Natural killer cell treated with Interleukin-12 subunit alpha and Interleukin-12 subunit beta and Interleukin-15 and Interleukin-18, amount 100 ng/mL, for 72 hours (primary cell): ENCODE measurements around the gene BTBD9. TPM values are rescaled to one million over a fixed set of nuclear protein-coding genes. Genes with fewer than 3 reads are reported as not detected.

ENCODE experiments used
- ATAC-seq, 2 donors: fragments of 150-1000 bp; cut with Tn5 transposase in 1 of 2; sonication (Bioruptor Pico), chemical (Tn5 transposase) in 1 of 2; 2 replicates each; pipeline ENCODE4 v1.10.0; 2021
- DNase-seq: peaks from one replicate; pipeline ENCODE4 v3.0.0; 2022; ENCODE audit warnings: low spot score
- H3K27ac Mint-ChIP-seq, 2 donors: 1 replicate in 1 of 2; 2 replicates in 1 of 2; pipeline ENCODE4 v1.8.0; 2022; ENCODE audit warnings: mixed read lengths in 2 of 2, mild to moderate bottlenecking in 1 of 2, moderate library complexity in 1 of 2
- H3K27me3 Mint-ChIP-seq, 2 donors: 1 replicate in 1 of 2; 2 replicates in 1 of 2; pipeline ENCODE4 v1.8.0; 2022; ENCODE audit warnings: mixed read lengths in 2 of 2
- H3K36me3 Mint-ChIP-seq: one replicate; pipeline ENCODE4 v1.8.0; 2022; ENCODE audit warnings: mixed read lengths
- H3K4me1 Mint-ChIP-seq, 2 donors: 1 replicate in 1 of 2; 2 replicates in 1 of 2; pipeline ENCODE4 v1.8.0; 2022; ENCODE audit warnings: low read depth in 2 of 2, mixed read lengths in 2 of 2, mild to moderate bottlenecking in 1 of 2
- H3K4me3 Mint-ChIP-seq: one replicate; pipeline ENCODE4 v1.8.0; 2022; ENCODE audit warnings: mixed read lengths
- H3K9me3 Mint-ChIP-seq: 2 replicates; pipeline ENCODE4 v1.8.0; 2022; ENCODE audit warnings: mixed read lengths
- total RNA-seq, 2 donors: library from RNA; stranded (reverse); gene quantifications; one replicate each; pipeline ENCODE4 v1.2.3, GENCODE V29; 2022

The BTBD9 gene
- total RNA-seq, 2 donors from 2014 or later = 27.7 to 34.2 TPM

DNA sequence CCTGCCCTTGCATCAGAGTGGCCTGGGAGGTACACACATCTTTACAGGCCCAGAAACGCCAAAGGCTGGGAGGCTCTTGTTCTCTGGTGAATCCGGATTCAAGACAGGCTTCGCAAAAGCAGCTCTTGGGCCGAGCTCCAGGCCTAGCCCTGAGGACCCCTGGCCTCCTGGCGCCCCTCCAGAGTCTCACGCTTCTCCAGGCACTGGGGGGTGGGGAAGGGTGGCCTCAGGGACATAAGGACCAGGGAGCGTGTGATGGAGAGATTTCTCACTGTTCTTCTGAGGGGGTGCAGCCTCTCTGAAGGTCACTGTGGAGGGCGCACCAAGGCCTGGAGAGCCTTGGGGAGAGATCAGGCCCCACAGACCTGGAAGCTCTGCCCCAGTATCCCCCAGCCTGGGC lies 471.0 kb downstream of the BTBD9 start:
- no peak overlapping the region for H3K4me3 Mint-ChIP-seq
- no peak for DNase-seq
- no peak overlapping the region for H3K27ac Mint-ChIP-seq
- H3K27me3 Mint-ChIP-seq = no peaks in the 10 kb centered on the region
- no peaks in the 10 kb centered on the region for H3K36me3 Mint-ChIP-seq
- H3K4me1 Mint-ChIP-seq = peaks cover 4 to 5% of the 10 kb centered on the region in 2 donors
- no peak for ATAC-seq
- H3K9me3 Mint-ChIP-seq = no peaks in the 10 kb centered on the region

DNA sequence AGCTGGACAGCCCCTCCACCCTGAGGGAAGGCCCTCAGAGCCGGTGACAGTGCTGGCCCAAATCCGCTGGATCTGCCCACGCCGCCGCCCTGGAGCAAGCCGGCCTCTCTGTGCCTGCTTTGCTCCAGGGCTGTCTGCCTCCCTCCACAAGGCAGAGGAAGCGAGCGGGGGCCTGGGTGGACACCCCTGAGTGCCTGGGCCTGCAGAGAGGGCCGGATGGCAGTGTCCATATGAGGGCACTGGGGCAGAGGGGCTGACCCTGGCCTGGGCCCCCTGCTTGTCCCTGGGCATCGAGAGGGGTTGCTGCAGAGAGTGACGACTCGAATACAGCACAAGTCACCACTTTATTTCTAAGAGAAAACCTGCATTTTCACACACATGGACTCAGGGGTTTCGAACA lies 471.6 kb downstream of the BTBD9 start:
- Mint-ChIP-seq H3K27me3 (no peaks in the 10 kb centered on the region), H3K27ac (no peak overlapping the region), H3K4me3 (no peak overlapping the region), H3K36me3 (no peaks in the 10 kb centered on the region), H3K4me1 (peaks cover 5 to 6% of the 10 kb centered on the region in 2 donors), H3K9me3 (no peaks in the 10 kb centered on the region)
- ATAC-seq (no peak), DNase-seq (no peak)

DNA sequence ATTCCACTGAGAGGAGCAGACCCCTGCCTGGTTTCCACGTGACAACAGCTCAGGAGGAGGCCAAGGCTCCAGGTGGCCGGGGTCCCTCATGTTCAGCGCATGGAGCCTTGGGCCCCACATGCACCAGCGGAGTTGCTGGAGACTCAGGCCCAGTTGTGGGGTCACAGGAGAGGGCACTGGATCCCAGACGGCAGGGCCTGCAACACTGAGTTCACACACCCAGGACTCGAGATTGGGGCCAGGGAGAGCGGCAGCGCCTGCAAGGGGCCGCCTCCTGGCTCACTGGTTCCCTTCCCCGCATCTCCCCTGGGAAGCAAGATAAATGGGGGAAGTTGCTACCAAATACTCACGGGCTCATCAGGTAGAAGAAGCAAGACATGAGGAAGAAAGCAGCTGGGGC lies 472.1 kb downstream of the BTBD9 start:
- Mint-ChIP-seq H3K4me3 (no peak overlapping the region), H3K36me3 (no peaks in the 10 kb centered on the region), H3K9me3 (no peaks in the 10 kb centered on the region), H3K4me1 (peaks cover 5 to 6% of the 10 kb centered on the region in 2 donors), H3K27me3 (no peaks in the 10 kb centered on the region), H3K27ac (no peak overlapping the region)
- ATAC-seq (no peak), DNase-seq (no peak)

DNA sequence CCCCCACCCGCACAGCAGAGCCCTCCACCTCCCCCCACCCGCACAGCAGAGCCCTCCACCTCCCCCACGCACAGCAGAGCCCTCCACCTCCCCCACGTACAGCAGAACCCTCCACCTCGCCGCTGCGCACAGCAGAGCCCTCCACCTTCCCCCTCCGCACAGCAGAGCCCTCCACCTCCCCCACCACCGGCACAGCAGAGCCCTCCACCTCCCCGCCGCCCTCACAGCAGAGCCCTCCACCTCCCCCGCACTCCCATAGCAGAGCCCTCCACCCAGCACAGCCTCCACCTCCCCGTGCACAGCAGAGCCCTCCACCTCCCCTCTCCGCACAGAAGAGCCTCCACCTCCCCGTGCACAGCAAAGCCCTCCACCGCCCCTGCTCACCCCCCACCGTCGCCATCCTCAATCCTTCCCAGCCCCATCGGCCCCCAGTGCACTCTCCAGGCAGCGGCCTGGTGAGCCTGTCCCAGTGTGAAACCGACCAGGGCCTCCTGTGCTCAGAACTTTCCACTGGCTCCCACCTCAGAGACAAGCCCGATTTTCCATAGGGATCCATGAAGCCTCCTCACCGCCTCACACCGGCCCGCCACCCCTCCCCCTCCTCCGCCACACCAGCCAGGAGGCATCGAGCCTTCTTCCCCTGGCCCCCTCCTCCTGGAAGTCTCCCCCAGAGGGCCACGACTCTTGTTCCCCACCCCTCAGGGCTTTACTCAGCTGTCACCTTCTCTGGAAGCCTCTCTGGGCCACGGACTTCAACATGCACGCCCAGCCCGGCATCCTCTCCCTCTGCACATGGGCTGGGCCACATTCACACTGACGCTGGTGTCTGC lies 473.1 kb downstream of the BTBD9 start:
- no peak overlapping the region for H3K27ac Mint-ChIP-seq
- ATAC-seq (no peak), DNase-seq (no peak)
- no peaks in the 10 kb centered on the region for H3K27me3 Mint-ChIP-seq
- H3K4me3 Mint-ChIP-seq = no peak overlapping the region
- H3K9me3 Mint-ChIP-seq = no peaks in the 10 kb centered on the region
- peaks cover 5 to 6% of the 10 kb centered on the region in 2 donors for H3K4me1 Mint-ChIP-seq
- H3K36me3 Mint-ChIP-seq = no peaks in the 10 kb centered on the region

DNA sequence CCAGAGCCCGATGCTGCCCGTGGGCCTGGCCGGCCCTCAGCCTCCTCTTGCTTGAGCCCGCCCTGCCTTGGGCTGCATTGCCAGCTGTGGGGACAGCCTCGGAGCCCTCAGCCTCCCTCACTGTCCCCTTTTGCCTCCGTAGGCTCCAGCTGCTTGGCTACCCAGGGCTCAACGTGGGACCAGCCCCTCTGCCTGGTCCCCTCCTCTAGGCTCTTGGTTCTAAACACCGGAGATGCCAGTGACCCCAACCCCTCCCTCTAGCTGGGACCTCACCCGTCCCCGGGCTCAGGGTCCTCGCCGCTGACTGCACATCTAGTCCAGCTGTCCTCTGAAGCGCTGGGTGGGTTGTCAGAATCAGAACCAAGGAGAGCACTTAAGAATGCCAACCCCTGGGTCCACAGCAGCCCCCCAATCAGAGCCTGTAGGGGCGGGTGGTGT lies 475.0 kb downstream of the BTBD9 start:
- Mint-ChIP-seq H3K27me3 (no peaks in the 10 kb centered on the region), H3K36me3 (no peaks in the 10 kb centered on the region), H3K27ac (no peak overlapping the region), H3K4me1 (peaks cover 5 to 13% of the 10 kb centered on the region in 2 donors), H3K4me3 (no peak overlapping the region), H3K9me3 (no peaks in the 10 kb centered on the region)
- ATAC-seq = no peak
- no peak for DNase-seq

DNA sequence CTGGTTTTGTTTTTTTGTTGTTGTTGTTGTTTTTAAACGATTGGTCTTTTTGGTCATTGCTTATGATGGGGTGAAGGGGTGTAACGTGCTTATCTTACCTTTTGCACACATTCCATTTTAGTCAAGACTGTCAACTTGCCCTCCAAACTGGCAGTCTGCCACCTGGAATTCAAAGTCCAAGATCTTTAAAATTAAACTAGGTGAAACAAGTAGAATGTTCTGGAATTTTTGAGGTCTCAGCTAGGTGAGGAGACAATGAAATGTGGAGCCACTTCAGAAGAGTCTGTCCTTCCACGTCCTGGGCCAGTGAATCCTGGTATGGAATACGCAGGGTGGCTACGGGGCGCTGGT lies 475.6 kb downstream of the BTBD9 start:
- no peaks in the 10 kb centered on the region for H3K9me3 Mint-ChIP-seq
- no peaks in the 10 kb centered on the region for H3K27me3 Mint-ChIP-seq
- DNase-seq (no peak), ATAC-seq (no peak)
- no peak overlapping the region for H3K4me3 Mint-ChIP-seq
- H3K4me1 Mint-ChIP-seq = peaks cover 5 to 16% of the 10 kb centered on the region in 2 donors
- no peak overlapping the region for H3K27ac Mint-ChIP-seq
- no peaks in the 10 kb centered on the region for H3K36me3 Mint-ChIP-seq

DNA sequence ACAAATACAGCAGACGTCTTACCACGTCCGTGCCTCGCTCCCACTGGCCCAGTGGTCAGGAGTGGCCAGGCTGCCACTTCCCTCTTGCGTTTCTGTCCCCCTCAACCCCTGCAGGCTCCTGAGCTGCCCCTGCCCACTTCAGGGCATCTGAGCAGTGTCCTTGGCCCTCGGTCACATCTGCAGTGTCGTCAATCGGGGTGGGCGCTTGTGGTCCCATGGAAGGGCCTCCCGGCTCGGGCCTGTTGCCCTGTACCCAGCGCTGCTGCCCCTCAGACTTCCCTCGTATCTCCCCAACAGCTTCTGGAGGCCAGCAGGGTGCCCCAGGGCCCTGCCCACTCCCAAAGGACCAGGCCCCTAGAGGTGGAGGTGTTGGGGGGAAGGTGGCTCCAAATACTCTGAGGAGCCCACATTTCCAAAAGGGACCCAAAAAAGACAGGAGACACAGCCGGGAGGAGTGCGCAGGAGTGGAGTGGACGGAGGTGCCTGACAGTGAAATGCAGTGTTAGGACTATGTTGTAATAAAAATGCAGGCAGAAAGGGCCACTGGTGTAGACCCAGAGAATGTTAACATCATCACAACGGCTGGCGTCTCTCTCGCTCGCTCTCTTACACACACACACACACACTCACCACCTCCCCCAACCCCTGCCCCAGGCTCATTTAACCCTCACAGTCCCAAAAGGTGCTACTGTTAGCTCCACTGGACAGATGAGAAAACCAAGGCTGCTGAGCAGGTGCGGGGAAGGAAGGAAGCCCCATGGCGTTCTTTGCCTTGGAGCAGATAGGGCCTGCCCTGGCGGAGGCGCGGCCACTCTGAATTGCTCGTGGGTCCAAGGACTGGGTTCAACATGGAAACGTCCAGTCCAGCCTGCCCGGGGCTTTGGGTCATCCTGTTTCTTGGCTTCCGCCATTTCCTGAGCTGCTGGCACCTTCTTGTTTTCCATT lies 476.3 kb downstream of the BTBD9 start:
- ATAC-seq = no peak
- H3K4me3 Mint-ChIP-seq = no peak overlapping the region
- no peak for DNase-seq
- no peak overlapping the region for H3K27ac Mint-ChIP-seq
- no peaks in the 10 kb centered on the region for H3K9me3 Mint-ChIP-seq
- peaks cover 11 to 23% of the 10 kb centered on the region in 2 donors for H3K4me1 Mint-ChIP-seq
- H3K36me3 Mint-ChIP-seq = no peaks in the 10 kb centered on the region
- no peaks in the 10 kb centered on the region for H3K27me3 Mint-ChIP-seq

DNA sequence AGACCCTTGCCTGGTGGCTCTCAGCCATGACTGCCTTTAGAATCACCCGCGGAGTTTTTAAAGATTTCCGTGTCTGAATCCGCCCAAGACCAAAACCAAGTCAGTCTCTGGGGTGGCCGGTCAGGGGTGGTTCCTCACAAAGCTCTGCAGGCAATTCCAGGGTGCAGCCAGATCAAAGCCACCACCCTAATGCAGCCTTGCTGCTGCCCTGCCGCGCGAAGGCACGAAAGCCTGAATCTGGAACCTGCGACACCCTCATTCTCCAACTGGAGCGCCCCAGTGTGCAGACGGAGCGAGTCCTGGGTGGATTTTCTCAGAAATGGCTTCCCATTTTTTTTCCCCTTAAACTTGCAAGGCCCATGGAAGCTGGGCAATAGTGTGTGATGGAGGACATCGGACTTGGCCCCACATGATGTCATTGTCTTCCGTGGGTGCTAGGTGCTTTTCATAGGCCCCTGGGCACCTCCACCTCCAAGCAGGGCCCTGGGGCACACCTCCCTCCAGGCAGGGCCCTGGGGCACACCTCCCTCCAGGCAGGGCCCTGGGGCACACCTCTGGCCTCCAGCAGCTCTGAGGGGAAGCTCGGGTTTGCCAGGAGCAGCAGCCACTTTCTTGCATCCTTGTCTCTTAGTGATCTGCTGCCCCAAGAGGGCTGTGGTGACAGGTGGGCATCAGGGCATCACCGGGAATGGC lies 477.1 kb downstream of the BTBD9 start:
- Mint-ChIP-seq H3K9me3 (no peaks in the 10 kb centered on the region), H3K36me3 (no peaks in the 10 kb centered on the region), H3K27ac (no peak overlapping the region), H3K27me3 (no peaks in the 10 kb centered on the region), H3K4me3 (no peak overlapping the region), H3K4me1 (peaks cover 11 to 28% of the 10 kb centered on the region in 2 donors)
- ATAC-seq (no peak), DNase-seq (no peak)

DNA sequence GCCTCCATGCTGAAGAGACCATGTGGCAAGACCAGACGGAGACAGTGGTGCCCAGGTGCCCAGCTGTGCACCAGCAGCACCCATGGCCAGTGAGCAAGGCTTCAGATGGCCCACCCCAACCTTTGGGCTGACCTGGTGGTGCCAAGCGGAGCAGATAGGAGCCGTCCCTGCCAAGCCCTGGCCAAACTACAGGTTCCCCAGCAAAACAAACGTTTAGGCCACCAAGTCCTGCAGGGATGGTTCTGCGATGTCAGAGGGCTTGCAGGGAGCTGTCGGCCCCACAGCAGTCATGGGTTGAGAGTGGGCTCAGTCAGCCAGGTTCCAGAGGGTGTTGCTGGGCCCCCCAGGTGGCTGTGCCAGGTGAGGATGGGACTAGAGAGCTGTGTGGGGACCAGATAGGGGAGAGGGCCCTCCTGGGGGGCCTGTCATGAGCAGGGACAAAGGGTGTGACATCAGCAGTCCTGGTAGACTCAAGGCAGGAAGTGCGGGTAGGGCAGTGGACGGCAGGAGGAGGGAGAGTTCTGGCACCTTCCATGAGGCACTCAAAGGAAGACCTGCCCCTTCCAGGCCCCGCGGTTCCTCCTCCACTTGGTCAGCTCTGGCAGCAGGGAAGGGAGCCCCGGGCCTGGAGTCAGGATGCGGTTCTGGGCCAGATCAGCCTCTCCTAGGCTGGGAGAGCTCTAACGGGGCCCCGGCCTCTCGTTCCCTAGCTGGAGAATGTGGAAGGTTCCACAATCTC lies 477.8 kb downstream of the BTBD9 start:
- Mint-ChIP-seq H3K36me3 (no peaks in the 10 kb centered on the region), H3K4me3 (no peak overlapping the region), H3K27me3 (no peaks in the 10 kb centered on the region), H3K27ac (peak overlapping the region in 1 of 2 donors; percentile 10), H3K4me1 (peaks cover 11 to 32% of the 10 kb centered on the region in 2 donors), H3K9me3 (no peaks in the 10 kb centered on the region)
- ATAC-seq (no peak), DNase-seq (no peak)

DNA sequence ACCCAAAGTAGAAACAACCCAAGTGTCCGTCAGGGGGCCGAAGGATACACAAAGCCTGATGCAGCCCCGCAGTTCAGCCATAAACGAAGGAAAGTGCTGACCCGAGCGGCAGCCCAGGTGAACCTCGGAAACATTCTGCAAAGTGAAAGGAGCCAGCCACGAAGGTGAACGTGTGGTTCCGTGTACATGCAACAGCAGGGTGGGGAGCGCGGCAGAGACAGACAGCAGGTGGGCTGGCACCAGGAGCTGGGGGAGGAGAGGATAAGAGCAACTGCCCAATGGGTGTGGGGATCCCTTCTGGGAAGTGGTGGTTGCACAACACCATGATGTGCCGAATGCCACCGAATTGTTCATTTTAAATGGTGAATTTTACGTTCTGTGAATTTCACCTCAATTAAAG lies 478.4 kb downstream of the BTBD9 start:
- Mint-ChIP-seq H3K27me3 (no peaks in the 10 kb centered on the region), H3K27ac (peak overlapping the region in 1 of 2 donors; percentile 10), H3K4me1 (peaks cover 11 to 32% of the 10 kb centered on the region in 2 donors), H3K4me3 (no peak overlapping the region), H3K9me3 (no peaks in the 10 kb centered on the region), H3K36me3 (no peaks in the 10 kb centered on the region)
- ATAC-seq (no peak), DNase-seq (no peak)

DNA sequence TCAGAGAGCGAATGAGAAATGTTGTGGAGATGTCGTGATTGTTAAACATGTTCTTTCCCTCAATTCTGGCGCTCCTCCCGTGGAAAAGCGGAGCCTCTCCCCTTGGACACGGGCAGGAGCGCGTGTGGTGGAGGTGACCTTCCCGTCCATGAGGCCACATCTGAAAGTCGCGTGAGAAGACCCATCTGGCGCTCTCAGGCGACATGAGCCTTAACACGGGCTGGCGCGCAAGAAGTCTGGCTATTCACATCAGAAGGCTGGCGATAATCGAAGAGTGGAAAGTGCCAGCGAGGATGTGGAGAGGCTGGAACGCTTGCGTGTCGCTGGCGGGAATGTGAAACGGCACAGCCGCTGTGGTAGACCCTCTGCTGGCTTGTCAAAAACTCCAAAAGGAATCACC lies 478.9 kb downstream of the BTBD9 start:
- H3K27ac Mint-ChIP-seq = peak overlapping the region in 1 of 2 donors; percentile 10
- ATAC-seq (no peak), DNase-seq (no peak)
- H3K4me3 Mint-ChIP-seq = no peak overlapping the region
- peaks cover 14 to 35% of the 10 kb centered on the region in 2 donors for H3K4me1 Mint-ChIP-seq
- H3K27me3 Mint-ChIP-seq = no peaks in the 10 kb centered on the region
- no peaks in the 10 kb centered on the region for H3K36me3 Mint-ChIP-seq
- H3K9me3 Mint-ChIP-seq = no peaks in the 10 kb centered on the region

DNA sequence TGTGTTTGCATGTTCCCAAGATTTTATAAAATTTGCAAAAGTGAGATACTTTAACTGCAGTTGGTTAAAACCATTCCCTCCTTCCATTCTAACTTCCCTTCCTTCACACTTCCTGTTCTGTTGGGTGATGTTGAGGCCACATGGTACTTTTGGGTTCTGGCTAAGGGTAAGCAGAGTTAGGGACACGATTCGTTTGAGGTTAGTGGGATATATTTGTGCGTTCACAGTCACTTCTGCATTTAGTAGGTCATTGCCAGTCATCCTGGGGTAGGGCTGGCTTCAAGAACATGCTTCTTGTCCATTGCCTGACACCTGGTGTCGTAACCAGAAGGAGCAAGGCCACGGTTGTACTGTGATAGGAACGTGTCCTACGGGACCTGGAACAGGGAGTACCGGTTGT lies 480.1 kb downstream of the BTBD9 start:
- Mint-ChIP-seq H3K9me3 (no peaks in the 10 kb centered on the region), H3K4me3 (no peak overlapping the region), H3K4me1 (peaks cover 23 to 41% of the 10 kb centered on the region in 2 donors), H3K27me3 (no peaks in the 10 kb centered on the region), H3K27ac (no peak overlapping the region), H3K36me3 (no peaks in the 10 kb centered on the region)
- ATAC-seq (no peak), DNase-seq (no peak)

DNA sequence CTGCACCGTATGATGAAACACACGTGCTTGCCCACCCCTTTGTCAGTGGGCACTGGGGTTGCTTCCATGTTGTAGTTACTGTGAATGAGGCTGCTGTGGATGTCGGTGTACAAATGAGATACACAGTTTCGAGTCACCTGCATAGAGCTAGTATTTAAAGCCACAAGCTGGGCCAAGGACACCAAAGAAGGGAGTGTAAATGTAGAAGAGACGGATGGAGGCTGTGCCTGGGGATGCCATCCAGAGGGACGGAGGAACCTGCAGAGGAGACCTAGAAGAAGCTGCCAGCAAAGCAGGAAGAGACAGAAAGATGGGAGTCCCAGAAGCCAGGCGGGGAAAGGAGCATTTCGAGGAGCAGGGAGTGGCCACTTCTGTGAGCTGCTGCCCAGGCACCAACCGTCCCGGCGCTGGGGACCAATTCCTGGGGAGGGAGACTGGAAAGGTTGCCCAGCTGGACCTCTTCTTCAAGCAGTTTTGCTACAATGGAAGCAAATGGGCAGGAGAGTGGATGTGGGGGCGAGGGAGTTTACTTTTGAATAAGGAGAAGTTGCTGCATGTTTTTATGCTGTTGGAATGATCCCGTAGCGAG lies 480.9 kb downstream of the BTBD9 start:
- H3K36me3 Mint-ChIP-seq = no peaks in the 10 kb centered on the region
- no peak for ATAC-seq
- no peak for DNase-seq
- peak overlapping the region in 1 of 2 donors; percentile 40 for H3K27ac Mint-ChIP-seq
- no peak overlapping the region for H3K4me3 Mint-ChIP-seq
- peaks cover 19 to 37% of the 10 kb centered on the region in 2 donors for H3K4me1 Mint-ChIP-seq
- H3K27me3 Mint-ChIP-seq = no peaks in the 10 kb centered on the region
- no peaks in the 10 kb centered on the region for H3K9me3 Mint-ChIP-seq
